PC-9 (cell line): ENCODE measurements around the gene ZNF148. TPM values are rescaled to one million over a fixed set of nuclear protein-coding genes. Genes with fewer than 3 reads are reported as not detected.
"Not testable (repeated sequence)": the region's sequence is repeated elsewhere in the genome, so short reads cannot be mapped to it uniquely, and the experiment has no call there.

Source experiments
- BruUV-seq: library from RNA; stranded (reverse); fragments of 400-500 nt; replicated peaks from 2 replicates; lab custom pipeline; 2021; lab: Mats Ljungman, UMichigan
- CTCF ChIA-PET: fragments of 300-600 bp; sonication (Branson Sonifier 250); formaldehyde crosslinking; loops from one replicate; lab custom pipeline; 2022; ENCODE audit warnings: antibody characterized with exemption; lab: Charles Lee
- POLR2A ChIA-PET: fragments of 300-600 bp; sonication (Branson Sonifier 250); formaldehyde crosslinking; loops from one replicate; lab custom pipeline; 2022; ENCODE audit warnings: antibody characterized with exemption; ENCODE audit not compliant: unreplicated experiment; lab: Charles Lee
- DNase-seq, 2 experiments: peaks; one replicate each; pipeline versions ENCODE4 v3.0.0 to v3.0.0-alpha.2; 2015 to 2022; ENCODE audit warnings: mixed read lengths in 1 of 2
- H2AFZ ChIP-seq: fragments of 200-600 bp; sonication (generic); 2 replicates; pipeline ENCODE4 v1.8.1; 2017; ENCODE audit warnings: antibody characterized with exemption
- H3F3A ChIP-seq: fragments of 200-600 bp; sonication (generic); 2 replicates; pipeline ENCODE4 v1.8.1; 2017; ENCODE audit warnings: antibody characterized with exemption, mild to moderate bottlenecking, low read depth; ENCODE audit not compliant: insufficient read depth
- H3K27ac ChIP-seq: fragments of 200-600 bp; sonication (generic); 2 replicates; pipeline ENCODE4 v1.6.1; 2016; ENCODE audit warnings: mixed run types
- H3K27me3 ChIP-seq: fragments of 200-600 bp; sonication (generic); 2 replicates; pipeline ENCODE4 v1.6.1; 2016; ENCODE audit warnings: low read depth, mixed run types; ENCODE audit not compliant: insufficient read depth
- H3K36me3 ChIP-seq: fragments of 200-600 bp; sonication (generic); 2 replicates; pipeline ENCODE4 v1.6.1; 2016; ENCODE audit warnings: low read depth, mixed run types
- H3K4me1 ChIP-seq: fragments of 200-600 bp; sonication (generic); replicated peaks from 2 replicates; pipeline ENCODE4 v1.6.1; 2016; ENCODE audit warnings: mixed run types; ENCODE audit not compliant: insufficient read depth
- H3K4me2 ChIP-seq: fragments of 200-600 bp; sonication (generic); 2 replicates; pipeline ENCODE4 v1.6.1; 2017; ENCODE audit warnings: mixed run types
- H3K4me3 ChIP-seq: fragments of 200-600 bp; sonication (generic); 2 replicates; pipeline ENCODE4 v1.6.1; 2016; ENCODE audit warnings: mixed run types
- H3K79me2 ChIP-seq: fragments of 200-600 bp; sonication (generic); 2 replicates; pipeline ENCODE4 v1.6.1; 2017; ENCODE audit warnings: low read depth, mixed run types
- H3K9me2 ChIP-seq: fragments of 200-600 bp; sonication (generic); 2 replicates; pipeline ENCODE4 v1.8.1; 2017; ENCODE audit warnings: mild to moderate bottlenecking; ENCODE audit not compliant: insufficient read depth
- H3K9me3 ChIP-seq: fragments of 200-600 bp; sonication (generic); 2 replicates; pipeline ENCODE4 v1.8.1; 2016; ENCODE audit warnings: low read depth; ENCODE audit not compliant: insufficient read depth
- H4K20me1 ChIP-seq: fragments of 200-600 bp; sonication (generic); 2 replicates; pipeline ENCODE4 v1.8.1; 2017; ENCODE audit not compliant: insufficient read depth
- EZH2 ChIP-seq: fragments of 200-600 bp; sonication (generic); IDR thresholded peaks from 2 replicates; pipeline ENCODE4 v1.8.0; 2017; ENCODE audit warnings: antibody characterized with exemption, low read depth
- intact Hi-C: fragments of 100-400 bp; cut with micrococcal nuclease; formaldehyde crosslinking; loops from one replicate; pipeline ENCODE4 v1.10.0; 2022; ENCODE audit not compliant: unreplicated experiment
- total RNA-seq: library from RNA; stranded (reverse); gene quantifications from 2 replicates; pipeline ENCODE4 v1.2.3, GENCODE V29; 2021
- TF ChIP-seq, protein P1 (sequence below): fragments of 200-600 bp; sonication (generic); conservative IDR thresholded peaks from 2 replicates; pipeline ENCODE4 v1.6.1; 2017; ENCODE audit warnings: mixed run types, antibody characterized with exemption, mild to moderate bottlenecking, moderate library complexity

The ZNF148 gene
- total RNA-seq, 1 experiment from 2014 or later: 62.6 TPM

DNA sequence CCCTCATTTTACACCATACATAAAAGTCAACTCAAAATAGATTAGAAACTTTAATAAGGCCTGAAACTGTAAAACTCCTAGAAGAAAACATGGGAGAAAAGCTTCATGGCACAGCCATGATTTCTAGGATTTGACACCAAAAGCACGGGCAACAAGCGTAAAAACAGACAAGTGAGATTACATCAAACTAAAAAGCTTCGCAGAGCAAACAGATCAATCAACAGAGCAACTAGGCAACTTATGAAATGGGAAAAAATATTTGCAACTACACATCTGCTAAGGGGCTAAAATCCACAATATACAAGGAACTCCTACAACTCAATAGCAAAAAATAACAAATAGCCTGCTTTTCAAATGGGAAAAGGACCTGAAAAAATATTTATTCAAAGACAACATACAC, 26.1 kb downstream of the ZNF148 start:
- CTCF ChIA-PET: no interaction called here
- no peak overlapping the region for H2AFZ ChIP-seq
- TF ChIP-seq EZH2: no peak
- TF ChIP-seq, protein P1, sequence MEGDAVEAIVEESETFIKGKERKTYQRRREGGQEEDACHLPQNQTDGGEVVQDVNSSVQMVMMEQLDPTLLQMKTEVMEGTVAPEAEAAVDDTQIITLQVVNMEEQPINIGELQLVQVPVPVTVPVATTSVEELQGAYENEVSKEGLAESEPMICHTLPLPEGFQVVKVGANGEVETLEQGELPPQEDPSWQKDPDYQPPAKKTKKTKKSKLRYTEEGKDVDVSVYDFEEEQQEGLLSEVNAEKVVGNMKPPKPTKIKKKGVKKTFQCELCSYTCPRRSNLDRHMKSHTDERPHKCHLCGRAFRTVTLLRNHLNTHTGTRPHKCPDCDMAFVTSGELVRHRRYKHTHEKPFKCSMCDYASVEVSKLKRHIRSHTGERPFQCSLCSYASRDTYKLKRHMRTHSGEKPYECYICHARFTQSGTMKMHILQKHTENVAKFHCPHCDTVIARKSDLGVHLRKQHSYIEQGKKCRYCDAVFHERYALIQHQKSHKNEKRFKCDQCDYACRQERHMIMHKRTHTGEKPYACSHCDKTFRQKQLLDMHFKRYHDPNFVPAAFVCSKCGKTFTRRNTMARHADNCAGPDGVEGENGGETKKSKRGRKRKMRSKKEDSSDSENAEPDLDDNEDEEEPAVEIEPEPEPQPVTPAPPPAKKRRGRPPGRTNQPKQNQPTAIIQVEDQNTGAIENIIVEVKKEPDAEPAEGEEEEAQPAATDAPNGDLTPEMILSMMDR: no peak

DNA sequence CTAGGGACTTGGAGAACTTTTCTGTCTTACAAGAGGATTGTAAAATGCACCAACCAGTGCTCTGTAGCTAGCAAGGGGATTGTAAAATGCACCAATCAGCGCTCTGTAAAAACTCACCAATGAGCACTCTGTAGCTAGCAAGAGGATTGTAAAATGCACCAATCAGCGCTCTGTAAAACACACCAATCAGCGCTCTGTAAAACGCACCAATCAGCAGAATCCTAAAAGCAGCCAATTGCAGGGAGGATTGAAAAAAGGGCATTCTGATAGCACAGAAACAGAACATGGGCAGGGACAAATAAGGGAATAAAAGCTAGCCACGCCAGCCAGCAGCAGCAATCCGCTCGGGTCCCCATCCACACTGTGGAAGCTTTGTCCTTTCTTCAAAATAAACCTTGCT, 31.8 kb downstream of the ZNF148 start:
- Histone ChIP-seq H3K9me3 (peaks cover 14% of the 10 kb centered on the region), H4K20me1 (peaks cover 25% of the 10 kb centered on the region), H3F3A (peaks cover 12% of the 10 kb centered on the region), H3K79me2 (peaks cover 97% of the 10 kb centered on the region)
- H3K4me3 ChIP-seq, intact Hi-C loops, BruUV-seq, H3K36me3 ChIP-seq, DNase-seq, H2AFZ ChIP-seq, H3K27me3 ChIP-seq, H3K27ac ChIP-seq, CTCF ChIA-PET, H3K4me2 ChIP-seq, H3K9me2 ChIP-seq, POLR2A ChIA-PET, H3K4me1 ChIP-seq: not testable (repeated sequence)

More for the DNA sequence above, 26.1 kb downstream of the ZNF148 start:
- Histone ChIP-seq H3K9me3 (peaks cover 5% of the 10 kb centered on the region), H4K20me1 (peaks cover 23% of the 10 kb centered on the region), H3K27ac (no peak overlapping the region), H3K36me3 (peaks cover 5% of the 10 kb centered on the region; the same call in 1 of the 2 replicates), H3K9me2 (no peaks in the 10 kb centered on the region), H3K4me1 (no peaks in the 10 kb centered on the region), H3K27me3 (no peaks in the 10 kb centered on the region), H3K4me3 (no peak overlapping the region), H3K4me2 (no peak overlapping the region), H3K79me2 (peaks cover 98% of the 10 kb centered on the region), H3F3A (peaks cover 6% of the 10 kb centered on the region; the same call in 1 of the 2 replicates)
- no TSS peak for BruUV-seq
- no peak for DNase-seq
- intact Hi-C loops: no loop called here
- POLR2A ChIA-PET: no interaction called here

GRCh38 chr3:125340121-125340520, 35.0 kb downstream of the ZNF148 start:
- Histone ChIP-seq H3F3A (peaks cover 11% of the 10 kb centered on the region; the same call in 1 of the 2 replicates), H4K20me1 (peaks cover 35% of the 10 kb centered on the region; the same call in 1 of the 2 replicates), H3K36me3 (no peaks in the 10 kb centered on the region), H3K79me2 (peaks cover 97% of the 10 kb centered on the region), H3K27ac (no peak overlapping the region), H3K4me1 (no peaks in the 10 kb centered on the region), H3K4me2 (no peak overlapping the region), H3K9me2 (no peaks in the 10 kb centered on the region), H3K27me3 (no peaks in the 10 kb centered on the region), H3K4me3 (no peak overlapping the region), H3K9me3 (peaks cover 13% of the 10 kb centered on the region), H2AFZ (no peak overlapping the region)
- POLR2A ChIA-PET: interaction anchor here (0.6 kb wide), 1 partner anchor 29 kb away, joined by 17 read pairs; no protein-coding TSS in a partner anchor
- intact Hi-C loops: no loop called here
- TF ChIP-seq, protein P1: no peak
- TF ChIP-seq EZH2: no peak
- no peak for DNase-seq
- CTCF ChIA-PET: no interaction called here
- BruUV-seq: no TSS peak

GRCh38 chr3:125337506-125337905, 37.6 kb downstream of the ZNF148 start:
- Histone ChIP-seq H3K27me3 (no peaks in the 10 kb centered on the region), H4K20me1 (peaks cover 36% of the 10 kb centered on the region; the same call in 1 of the 2 replicates)

More at GRCh38 chr3:125337506-125337905, 37.6 kb downstream of the ZNF148 start:
- no peak for DNase-seq
- H3K4me2 ChIP-seq: no peak overlapping the region
- intact Hi-C loops: no loop called here
- POLR2A ChIA-PET: no interaction called here
- no peak overlapping the region for H2AFZ ChIP-seq
- CTCF ChIA-PET: no interaction called here
- H3K36me3 ChIP-seq: no peaks in the 10 kb centered on the region; the same call in 1 of the 2 replicates
- H3K9me2 ChIP-seq: no peaks in the 10 kb centered on the region
- H3F3A ChIP-seq: peaks cover 10% of the 10 kb centered on the region
- 0 out of 2 replicates have a peak, but pooled peaks cover 3% of the 10 kb centered on the region for H3K9me3 ChIP-seq
- H3K4me3 ChIP-seq: no peak overlapping the region
- no peaks in the 10 kb centered on the region for H3K4me1 ChIP-seq
- no peak for TF ChIP-seq EZH2
- TF ChIP-seq, protein P1: no peak
- H3K27ac ChIP-seq: no peak overlapping the region
- peaks cover 93% of the 10 kb centered on the region for H3K79me2 ChIP-seq
- no TSS peak for BruUV-seq
